ENCODE measurements around the gene COX17.

The COX17 gene

GRCh38 chr3:119631516-119631915 is 45.7 kb downstream of the COX17 start:
- DNase-seq (ENCODE audit: extremely low spot score), result no peak
- POLR2A ChIA-PET, result no interaction called here
- CTCF ChIA-PET, result no interaction called here
- no peak for TF ChIP-seq ARNT (IDR thresholded peaks at IDR 0.05)
- TF ChIP-seq NFRKB (IDR thresholded peaks at IDR 0.05), result no peak
- no peak for TF ChIP-seq ELF4 (IDR thresholded peaks at IDR 0.05)
- TF ChIP-seq FOXA1 (IDR thresholded peaks at IDR 0.05), result no peak
- no peak for TF ChIP-seq HDGF (IDR thresholded peaks at IDR 0.05; ENCODE audit: borderline replicate concordance)
- no peak for TF ChIP-seq LEF1 (IDR thresholded peaks at IDR 0.05; ENCODE audit: borderline replicate concordance)
- no peak for TF ChIP-seq ZNF384 (IDR thresholded peaks at IDR 0.05)
- TF ChIP-seq PKNOX1 (IDR thresholded peaks at IDR 0.05), result no peak
- no peak for TF ChIP-seq SP1 (IDR thresholded peaks at IDR 0.05)
- no peak for TF ChIP-seq SUZ12 (IDR thresholded peaks at IDR 0.05)
- TF ChIP-seq TARDBP (IDR thresholded peaks at IDR 0.05), result no peak
- no peak for TF ChIP-seq BHLHE40 (IDR thresholded peaks at IDR 0.05; ENCODE audit: borderline replicate concordance)
- TF ChIP-seq FOXM1 (IDR thresholded peaks at IDR 0.05; ENCODE audit: borderline replicate concordance), result no peak
- no peak for TF ChIP-seq FOXK2 (IDR thresholded peaks at IDR 0.05)
- no peak for TF ChIP-seq L3MBTL2 (conservative IDR thresholded peaks at IDR 0.05)
- no peak for TF ChIP-seq CTBP1 (IDR thresholded peaks at IDR 0.05; ENCODE audit: borderline replicate concordance)

GRCh38 chr3:119630880-119631329 is 46.3 kb downstream of the COX17 start:
- TF ChIP-seq FOXK2 (IDR thresholded peaks at IDR 0.05) (no peak), ARNT (IDR thresholded peaks at IDR 0.05) (no peak), ZNF384 (IDR thresholded peaks at IDR 0.05) (no peak), NFRKB (IDR thresholded peaks at IDR 0.05) (no peak), TARDBP (IDR thresholded peaks at IDR 0.05) (no peak), LEF1 (IDR thresholded peaks at IDR 0.05; ENCODE audit: borderline replicate concordance) (no peak)
- no peak for DNase-seq (ENCODE audit: extremely low spot score)
- POLR2A ChIA-PET, result interaction anchor here (0.7 kb wide), 1 partner anchor 45 kb away, joined by 3 read pairs; no protein-coding TSS in a partner anchor
- CTCF ChIA-PET, result no interaction called here

GRCh38 chr3:119630128-119630879 is 46.9 kb downstream of the COX17 start:
- POLR2A ChIA-PET, result interaction anchor here (0.7 kb wide), 1 partner anchor 46 kb away, joined by 3 read pairs; no protein-coding TSS in a partner anchor
- no peak for DNase-seq (ENCODE audit: extremely low spot score)
- TF ChIP-seq L3MBTL2 (conservative IDR thresholded peaks at IDR 0.05) (no peak), FOXK2 (IDR thresholded peaks at IDR 0.05) (no peak), CTBP1 (IDR thresholded peaks at IDR 0.05; ENCODE audit: borderline replicate concordance) (no peak), SUZ12 (IDR thresholded peaks at IDR 0.05) (no peak), TARDBP (IDR thresholded peaks at IDR 0.05) (no peak), FOXA1 (IDR thresholded peaks at IDR 0.05) (no peak), ZNF384 (IDR thresholded peaks at IDR 0.05) (no peak), BHLHE40 (IDR thresholded peaks at IDR 0.05; ENCODE audit: borderline replicate concordance) (no peak), SP1 (IDR thresholded peaks at IDR 0.05) (no peak), ARNT (IDR thresholded peaks at IDR 0.05) (no peak), LEF1 (IDR thresholded peaks at IDR 0.05; ENCODE audit: borderline replicate concordance) (no peak), ELF4 (IDR thresholded peaks at IDR 0.05) (no peak), NFRKB (IDR thresholded peaks at IDR 0.05) (no peak)
- CTCF ChIA-PET, result no interaction called here

- no peak for DNase-seq (ENCODE audit: extremely low spot score)
- no peak for TF ChIP-seq BHLHE40 (IDR thresholded peaks at IDR 0.05; ENCODE audit: borderline replicate concordance)
- no peak for TF ChIP-seq FOXM1 (IDR thresholded peaks at IDR 0.05; ENCODE audit: borderline replicate concordance)
- no peak for TF ChIP-seq LEF1 (IDR thresholded peaks at IDR 0.05; ENCODE audit: borderline replicate concordance)
- TF ChIP-seq FOXK2 (IDR thresholded peaks at IDR 0.05), result no peak
- no peak for TF ChIP-seq SP1 (IDR thresholded peaks at IDR 0.05)
- TF ChIP-seq PKNOX1 (IDR thresholded peaks at IDR 0.05), result no peak
- no peak for TF ChIP-seq NFRKB (IDR thresholded peaks at IDR 0.05)
- no peak for TF ChIP-seq ELF4 (IDR thresholded peaks at IDR 0.05)
- TF ChIP-seq CTBP1 (IDR thresholded peaks at IDR 0.05; ENCODE audit: borderline replicate concordance), result no peak
- no peak for TF ChIP-seq SUZ12 (IDR thresholded peaks at IDR 0.05)
- TF ChIP-seq TARDBP (IDR thresholded peaks at IDR 0.05), result no peak
- no peak for TF ChIP-seq FOXA1 (IDR thresholded peaks at IDR 0.05)
- no peak for TF ChIP-seq ARNT (IDR thresholded peaks at IDR 0.05)
- POLR2A ChIA-PET, result no interaction called here
- CTCF ChIA-PET, result no interaction called here
Measured at GRCh38 chr3:119628816-119629445, 48.3 kb downstream of the COX17 start.

- DNase-seq (ENCODE audit: extremely low spot score), result no peak
- ChIA-PET POLR2A (no interaction called here), CTCF (no interaction called here)
- no peak for TF ChIP-seq PKNOX1 (IDR thresholded peaks at IDR 0.05)
- TF ChIP-seq FOXA1 (IDR thresholded peaks at IDR 0.05), result no peak
- TF ChIP-seq ARNT (IDR thresholded peaks at IDR 0.05), result no peak
- TF ChIP-seq SP1 (IDR thresholded peaks at IDR 0.05), result no peak
- no peak for TF ChIP-seq L3MBTL2 (conservative IDR thresholded peaks at IDR 0.05)
- TF ChIP-seq SUZ12 (IDR thresholded peaks at IDR 0.05), result no peak
- no peak for TF ChIP-seq CTBP1 (IDR thresholded peaks at IDR 0.05; ENCODE audit: borderline replicate concordance)
- TF ChIP-seq HDGF (IDR thresholded peaks at IDR 0.05; ENCODE audit: borderline replicate concordance), result no peak
Measured at GRCh38 chr3:119628390-119628789, 48.8 kb downstream of the COX17 start.

GRCh38 chr3:119627461-119627860 is 49.7 kb downstream of the COX17 start:
- POLR2A ChIA-PET, result interaction anchor here (0.6 to 0.7 kb wide), 2 partner anchors 11 to 14 kb away, joined by 3 to 4 read pairs; no protein-coding TSS in a partner anchor
- TF ChIP-seq ELF4 (IDR thresholded peaks at IDR 0.05) (no peak), FOXA1 (IDR thresholded peaks at IDR 0.05) (no peak), CTBP1 (IDR thresholded peaks at IDR 0.05; ENCODE audit: borderline replicate concordance) (no peak), ZNF384 (IDR thresholded peaks at IDR 0.05) (no peak), L3MBTL2 (conservative IDR thresholded peaks at IDR 0.05) (no peak), ARNT (IDR thresholded peaks at IDR 0.05) (no peak), PKNOX1 (IDR thresholded peaks at IDR 0.05) (no peak)
- no peak for DNase-seq (ENCODE audit: extremely low spot score)
- CTCF ChIA-PET, result no interaction called here

Data from HEK293T (cell line).